22Rv1 (cell line): ENCODE results near the gene ITCH.
"Not testable (repeated sequence)": the region's sequence is repeated elsewhere in the genome, so short reads cannot be mapped to it uniquely, and the experiment has no call there.

Experiments used
- H3K27ac ChIP-seq: fragments of 450-650 bp; 2 replicates; pipeline ENCODE4 v1.5.1; 2017
- ZFX ChIP-seq: fragments of 450-650 bp; IDR thresholded peaks from 2 replicates; pipeline ENCODE4 v1.6.1; 2017; ENCODE audit warnings: antibody characterized with exemption, borderline replicate concordance
- TF ChIP-seq, protein P1 (sequence below): fragments of 450-650 bp; IDR thresholded peaks from 2 replicates; pipeline ENCODE4 v1.5.1; 2017; ENCODE audit warnings: mild to moderate bottlenecking

ITCH gene

DNA sequence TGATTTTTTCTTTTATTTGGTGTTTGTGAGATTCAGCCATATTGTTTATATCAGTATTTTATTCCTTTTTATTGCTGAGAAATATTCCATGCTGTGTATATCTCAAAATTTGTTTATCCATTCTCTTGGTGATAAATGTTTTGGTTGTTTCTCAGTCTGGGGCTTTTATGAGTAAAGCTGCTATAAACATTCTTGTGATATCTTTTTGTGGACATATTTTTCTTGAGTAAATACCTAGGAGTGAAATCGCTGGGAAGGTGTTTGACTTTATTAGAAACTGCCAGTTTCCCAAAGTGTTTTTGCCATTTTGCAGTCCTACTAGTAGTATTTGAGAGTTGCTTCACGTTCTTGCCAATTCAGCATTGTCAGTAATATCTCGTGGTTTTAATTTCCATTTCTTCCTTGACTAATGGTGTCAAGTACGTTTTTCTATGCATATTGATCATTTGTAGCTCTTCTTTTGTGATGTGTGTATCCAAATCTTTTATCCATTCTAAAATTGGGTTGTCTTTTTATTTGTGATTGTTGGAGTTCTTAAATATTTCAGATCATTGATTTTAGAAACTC lies 122.1 kb downstream of the ITCH start:
- no peak overlapping the region for H3K27ac ChIP-seq
- TF ChIP-seq, protein P1, sequence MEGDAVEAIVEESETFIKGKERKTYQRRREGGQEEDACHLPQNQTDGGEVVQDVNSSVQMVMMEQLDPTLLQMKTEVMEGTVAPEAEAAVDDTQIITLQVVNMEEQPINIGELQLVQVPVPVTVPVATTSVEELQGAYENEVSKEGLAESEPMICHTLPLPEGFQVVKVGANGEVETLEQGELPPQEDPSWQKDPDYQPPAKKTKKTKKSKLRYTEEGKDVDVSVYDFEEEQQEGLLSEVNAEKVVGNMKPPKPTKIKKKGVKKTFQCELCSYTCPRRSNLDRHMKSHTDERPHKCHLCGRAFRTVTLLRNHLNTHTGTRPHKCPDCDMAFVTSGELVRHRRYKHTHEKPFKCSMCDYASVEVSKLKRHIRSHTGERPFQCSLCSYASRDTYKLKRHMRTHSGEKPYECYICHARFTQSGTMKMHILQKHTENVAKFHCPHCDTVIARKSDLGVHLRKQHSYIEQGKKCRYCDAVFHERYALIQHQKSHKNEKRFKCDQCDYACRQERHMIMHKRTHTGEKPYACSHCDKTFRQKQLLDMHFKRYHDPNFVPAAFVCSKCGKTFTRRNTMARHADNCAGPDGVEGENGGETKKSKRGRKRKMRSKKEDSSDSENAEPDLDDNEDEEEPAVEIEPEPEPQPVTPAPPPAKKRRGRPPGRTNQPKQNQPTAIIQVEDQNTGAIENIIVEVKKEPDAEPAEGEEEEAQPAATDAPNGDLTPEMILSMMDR = no peak
- no peak for TF ChIP-seq ZFX

DNA sequence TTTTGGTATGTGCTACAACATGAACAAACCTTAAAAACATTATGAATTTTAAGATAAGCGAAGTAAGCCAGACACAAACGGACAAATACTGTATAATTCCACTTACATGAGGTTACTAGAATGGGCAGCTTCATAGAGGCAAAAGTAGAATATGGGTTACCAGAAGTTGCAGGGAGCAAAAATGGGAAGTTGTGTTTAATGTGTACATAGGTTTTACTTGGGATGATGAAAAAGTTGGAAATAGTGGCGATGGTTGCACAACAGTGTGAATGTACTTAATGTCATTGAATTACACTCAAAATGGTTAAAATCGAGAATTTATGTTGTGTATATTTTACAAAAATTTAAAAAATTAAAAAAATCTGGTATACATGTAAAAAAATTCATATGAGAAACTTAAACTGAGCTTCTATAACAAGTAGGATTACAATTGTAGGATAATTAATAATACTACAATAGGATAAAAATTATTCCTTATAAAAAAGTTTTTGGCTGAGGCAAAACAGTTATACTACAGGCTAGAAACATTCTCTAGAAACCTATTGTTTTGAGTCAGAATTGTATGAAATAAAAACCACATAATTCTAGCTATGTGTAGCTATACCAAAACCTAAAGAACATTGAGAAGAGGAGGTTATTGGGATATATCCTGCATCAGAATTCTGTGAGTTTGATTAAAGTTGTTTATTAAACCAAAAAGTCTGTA lies 128.3 kb downstream of the ITCH start:
- TF ChIP-seq, protein P1 = no peak
- no peak for TF ChIP-seq ZFX
- no peak overlapping the region for H3K27ac ChIP-seq

DNA sequence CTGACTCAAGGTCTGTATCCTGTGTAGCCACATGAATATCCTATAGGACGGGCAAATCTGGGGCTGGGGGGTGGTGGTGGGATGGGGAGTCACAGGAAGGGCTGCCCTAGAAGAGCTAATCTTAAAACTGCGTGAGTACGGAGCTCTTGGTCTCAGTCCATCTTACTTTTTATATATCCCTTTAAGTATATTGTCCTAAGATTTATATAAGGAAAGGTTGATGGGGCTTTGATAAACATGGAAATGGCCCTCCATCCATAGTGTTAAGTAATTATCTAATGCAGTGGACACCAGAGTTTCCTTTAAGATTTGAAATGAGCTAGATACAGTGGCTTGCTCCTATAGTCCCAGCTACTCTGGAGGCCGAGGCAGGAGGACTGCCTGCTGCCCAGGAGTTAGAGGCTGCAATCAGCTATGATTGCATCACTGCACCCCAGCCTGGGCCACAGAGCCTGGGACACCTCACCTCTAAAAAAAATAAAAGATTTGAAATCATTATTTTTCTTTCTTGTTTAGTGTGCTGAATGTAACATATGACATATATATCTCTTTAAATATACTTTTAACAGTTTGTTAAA lies 128.9 kb downstream of the ITCH start:
- H3K27ac ChIP-seq = no peak overlapping the region
- TF ChIP-seq, protein P1 = no peak
- no peak for TF ChIP-seq ZFX

DNA sequence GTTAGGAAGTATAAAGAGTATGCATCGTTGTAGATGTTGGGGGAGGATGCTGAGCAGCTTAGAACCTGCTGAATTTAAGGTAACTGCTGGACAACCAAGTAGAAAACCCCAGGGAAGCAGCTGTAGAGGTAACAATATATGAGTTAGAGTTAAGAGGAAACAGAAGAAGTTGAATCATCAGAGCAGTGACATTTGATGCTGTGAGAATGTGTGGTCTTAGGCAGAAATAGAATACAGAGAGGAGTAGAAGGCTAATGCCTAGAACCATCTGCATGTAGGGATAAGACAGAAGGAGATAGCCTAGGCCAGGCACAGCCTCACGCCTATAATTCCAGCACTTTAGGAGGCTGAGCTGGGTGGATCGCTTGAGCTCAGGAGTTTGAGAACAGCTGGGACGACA lies 130.6 kb downstream of the ITCH start:
- H3K27ac ChIP-seq = no peak overlapping the region
- TF ChIP-seq, protein P1 = no peak
- TF ChIP-seq ZFX = no peak

DNA sequence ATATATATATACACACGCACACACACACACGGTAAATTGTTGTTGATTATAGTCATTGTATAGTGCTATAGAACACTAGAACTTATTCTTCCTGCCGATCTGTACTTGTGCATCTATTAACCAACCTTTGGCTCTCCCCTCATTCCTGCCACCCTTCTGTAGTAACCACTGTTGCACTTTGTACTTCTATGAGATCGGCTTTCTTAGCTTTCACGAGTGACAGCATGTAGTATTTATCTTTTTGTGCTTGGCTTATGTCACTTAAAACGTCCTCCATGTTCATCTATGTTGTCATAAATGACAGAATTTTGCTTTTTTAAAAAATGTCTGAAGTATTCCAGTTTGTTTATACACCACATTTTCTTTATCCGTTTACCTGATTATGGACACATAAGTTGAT lies 132.2 kb downstream of the ITCH start:
- no peak overlapping the region for H3K27ac ChIP-seq
- no peak for TF ChIP-seq ZFX
- TF ChIP-seq, protein P1 = no peak

DNA sequence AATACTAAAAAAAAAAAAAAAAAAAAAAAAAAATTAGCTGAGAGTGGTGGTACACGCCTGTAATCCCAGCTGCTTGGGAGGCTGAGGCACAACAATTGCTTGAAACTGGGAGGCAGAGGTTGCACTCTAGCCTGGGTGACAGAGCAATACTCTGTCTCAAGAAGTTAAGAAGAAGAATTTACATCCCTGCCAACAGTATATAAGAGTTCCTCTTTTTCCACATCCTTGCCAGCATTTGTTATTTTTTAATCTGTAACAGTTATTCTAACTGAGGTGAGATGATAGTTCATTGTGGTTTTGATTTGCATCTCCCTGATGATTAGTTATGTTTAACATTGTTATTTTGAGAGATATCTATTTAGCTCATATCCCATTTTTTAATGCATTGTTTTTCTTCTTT lies 132.8 kb downstream of the ITCH start:
- no peak overlapping the region for H3K27ac ChIP-seq
- no peak for TF ChIP-seq ZFX
- TF ChIP-seq, protein P1 = no peak

DNA sequence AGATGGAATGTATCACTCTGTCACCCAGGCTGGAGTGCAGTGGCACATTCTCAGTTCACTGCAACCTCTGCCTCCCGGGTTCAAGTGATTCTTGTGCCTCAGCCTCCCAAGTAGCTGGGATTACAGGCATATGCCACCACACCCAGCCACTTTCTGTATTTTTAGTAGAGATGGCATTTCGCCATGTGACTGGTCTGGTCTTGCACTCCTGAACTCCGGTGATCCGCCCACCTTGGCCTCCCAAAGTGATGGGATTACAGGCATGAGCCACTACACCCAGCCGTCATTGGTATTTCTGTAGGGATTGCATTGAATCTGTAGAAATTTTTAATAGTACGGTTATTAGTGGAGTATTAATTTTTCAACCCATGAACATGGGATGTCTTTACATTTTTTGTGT lies 134.5 kb downstream of the ITCH start:
- H3K27ac ChIP-seq = not testable (repeated sequence)
